CD4-positive, alpha-beta T cell treated with Interleukin-4 for 4 hours (primary cell): ENCODE measurements around the gene PCDHB8.
"Not testable (repeated sequence)": the region's sequence is repeated elsewhere in the genome, so short reads cannot be mapped to it uniquely, and the experiment has no call there.

Experiments
- DNase-seq: peaks from one replicate; pipeline ENCODE4 v3.0.0-alpha.2; 2020

The PCDHB8 gene

DNA sequence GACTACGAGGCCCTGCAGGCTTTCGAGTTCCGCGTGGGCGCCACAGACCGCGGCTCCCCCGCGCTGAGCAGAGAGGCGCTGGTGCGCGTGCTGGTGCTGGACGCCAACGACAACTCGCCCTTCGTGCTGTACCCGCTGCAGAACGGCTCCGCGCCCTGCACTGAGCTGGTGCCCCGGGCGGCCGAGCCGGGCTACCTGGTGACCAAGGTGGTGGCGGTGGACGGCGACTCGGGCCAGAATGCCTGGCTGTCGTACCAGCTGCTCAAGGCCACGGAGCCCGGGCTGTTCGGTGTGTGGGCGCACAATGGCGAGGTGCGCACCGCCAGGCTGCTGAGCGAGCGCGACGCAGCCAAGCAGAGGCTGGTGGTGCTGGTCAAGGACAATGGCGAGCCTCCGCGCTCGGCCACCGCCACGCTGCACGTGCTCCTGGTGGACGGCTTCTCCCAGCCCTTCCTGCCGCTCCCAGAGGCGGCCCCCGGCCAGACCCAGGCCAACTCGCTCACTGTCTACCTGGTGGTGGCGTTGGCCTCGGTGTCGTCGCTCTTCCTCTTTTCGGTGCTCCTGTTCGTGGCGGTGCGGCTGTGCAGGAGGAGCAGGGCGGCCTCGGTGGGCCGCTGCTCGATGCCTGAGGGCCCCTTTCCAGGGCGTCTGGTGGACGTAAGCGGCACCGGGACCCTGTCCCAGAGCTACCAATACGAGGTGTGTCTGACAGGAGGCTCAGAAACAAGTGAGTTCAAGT lies 6.7 kb downstream of the PCDHB8 start:
- not testable (repeated sequence) for DNase-seq

DNA sequence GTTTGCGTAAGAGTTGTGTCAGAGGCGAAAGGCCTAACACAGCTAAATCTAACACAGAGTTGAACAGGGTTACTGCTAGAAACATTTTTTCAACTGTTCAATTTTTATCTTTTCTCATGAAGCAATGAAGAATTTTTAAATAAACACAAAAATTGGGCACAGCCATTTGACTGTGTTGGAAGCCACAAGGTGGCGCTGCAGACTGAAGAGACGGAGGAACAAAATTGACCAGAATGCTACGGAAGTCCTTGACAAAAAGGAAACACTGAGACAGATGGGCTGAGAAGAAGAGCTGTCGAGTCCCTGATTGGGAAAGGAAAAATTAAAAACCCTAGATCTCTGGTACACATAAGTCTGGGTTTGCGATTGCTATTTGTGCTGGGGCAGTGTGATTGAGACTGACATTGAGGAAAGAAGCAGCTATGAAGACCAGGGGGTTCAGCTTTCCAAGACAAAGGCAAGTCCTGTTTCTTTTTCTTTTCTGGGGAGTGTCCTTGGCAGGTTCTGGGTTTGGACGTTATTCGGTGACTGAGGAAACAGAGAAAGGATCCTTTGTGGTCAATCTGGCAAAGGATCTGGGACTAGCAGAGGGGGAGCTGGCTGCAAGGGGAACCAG lies 9.4 kb downstream of the PCDHB8 start, which contains the start of gene PCDHB9:
Gene PCDHB9, plus strand, starts transcription at position 265 of the 616 bp plus-strand sequence. Its CDS starts 158 bp downstream, at position 423.
- peak; percentile 19 for DNase-seq

DNA sequence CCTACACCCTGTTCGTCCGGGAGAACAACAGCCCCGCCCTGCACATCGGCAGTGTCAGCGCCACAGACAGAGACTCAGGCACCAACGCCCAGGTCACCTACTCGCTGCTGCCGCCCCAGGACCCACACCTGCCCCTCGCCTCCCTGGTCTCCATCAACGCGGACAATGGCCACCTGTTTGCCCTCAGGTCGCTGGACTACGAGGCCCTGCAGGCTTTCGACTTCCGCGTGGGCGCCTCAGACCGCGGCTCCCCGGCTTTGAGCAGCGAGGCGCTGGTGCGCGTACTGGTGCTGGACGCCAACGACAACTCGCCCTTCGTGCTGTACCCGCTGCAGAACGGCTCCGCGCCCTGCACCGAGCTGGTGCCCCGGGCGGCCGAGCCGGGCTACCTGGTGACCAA lies 11.1 kb downstream of the PCDHB8 start:
- DNase-seq: not testable (repeated sequence)

DNA sequence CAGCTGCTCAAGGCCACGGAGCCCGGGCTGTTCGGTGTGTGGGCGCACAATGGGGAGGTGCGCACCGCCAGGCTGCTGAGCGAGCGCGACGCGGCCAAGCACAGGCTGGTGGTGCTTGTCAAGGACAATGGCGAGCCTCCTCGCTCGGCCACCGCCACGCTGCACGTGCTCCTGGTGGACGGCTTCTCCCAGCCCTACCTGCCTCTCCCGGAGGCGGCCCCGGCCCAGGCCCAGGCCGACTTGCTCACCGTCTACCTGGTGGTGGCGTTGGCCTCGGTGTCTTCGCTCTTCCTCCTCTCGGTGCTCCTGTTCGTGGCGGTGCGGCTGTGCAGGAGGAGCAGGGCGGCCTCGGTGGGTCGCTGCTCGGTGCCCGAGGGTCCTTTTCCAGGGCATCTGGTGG lies 11.5 kb downstream of the PCDHB8 start:
- not testable (repeated sequence) for DNase-seq

DNA sequence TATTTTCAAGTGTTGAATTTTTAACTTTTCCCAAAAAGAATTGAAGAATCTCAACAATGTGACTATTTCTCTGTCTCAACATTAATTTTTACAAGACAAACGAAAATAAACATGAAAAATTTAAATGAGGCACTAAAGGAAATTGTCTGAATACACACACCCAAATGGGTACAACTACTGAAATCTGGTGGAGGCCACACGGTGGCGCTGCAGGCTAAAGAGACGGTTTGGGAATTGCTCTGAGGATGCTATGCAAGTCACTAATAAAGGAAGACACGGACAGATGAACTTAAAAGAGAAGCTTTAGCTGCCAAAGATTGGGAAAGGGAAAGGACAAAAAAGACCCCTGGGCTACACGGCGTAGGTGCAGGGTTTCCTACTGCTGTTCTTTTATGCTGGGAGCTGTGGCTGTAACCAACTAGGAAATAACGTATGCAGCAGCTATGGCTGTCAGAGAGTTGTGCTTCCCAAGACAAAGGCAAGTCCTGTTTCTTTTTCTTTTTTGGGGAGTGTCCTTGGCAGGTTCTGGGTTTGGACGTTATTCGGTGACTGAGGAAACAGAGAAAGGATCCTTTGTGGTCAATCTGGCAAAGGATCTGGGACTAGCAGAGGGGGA lies 14.6 kb downstream of the PCDHB8 start, which contains the start of gene PCDHB10:
Gene PCDHB10, plus strand, starts transcription at position 244 of the 616 bp plus-strand sequence. Its CDS starts 200 bp downstream, at position 444.
- no peak for DNase-seq

DNA sequence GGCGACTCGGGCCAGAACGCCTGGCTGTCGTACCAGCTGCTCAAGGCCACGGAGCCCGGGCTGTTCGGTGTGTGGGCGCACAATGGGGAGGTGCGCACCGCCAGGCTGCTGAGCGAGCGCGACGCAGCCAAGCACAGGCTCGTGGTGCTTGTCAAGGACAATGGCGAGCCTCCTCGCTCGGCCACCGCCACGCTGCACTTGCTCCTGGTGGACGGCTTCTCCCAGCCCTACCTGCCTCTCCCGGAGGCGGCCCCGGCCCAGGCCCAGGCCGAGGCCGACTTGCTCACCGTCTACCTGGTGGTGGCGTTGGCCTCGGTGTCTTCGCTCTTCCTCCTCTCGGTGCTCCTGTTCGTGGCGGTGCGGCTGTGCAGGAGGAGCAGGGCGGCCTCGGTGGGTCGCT lies 16.7 kb downstream of the PCDHB8 start:
- not testable (repeated sequence) for DNase-seq

DNA sequence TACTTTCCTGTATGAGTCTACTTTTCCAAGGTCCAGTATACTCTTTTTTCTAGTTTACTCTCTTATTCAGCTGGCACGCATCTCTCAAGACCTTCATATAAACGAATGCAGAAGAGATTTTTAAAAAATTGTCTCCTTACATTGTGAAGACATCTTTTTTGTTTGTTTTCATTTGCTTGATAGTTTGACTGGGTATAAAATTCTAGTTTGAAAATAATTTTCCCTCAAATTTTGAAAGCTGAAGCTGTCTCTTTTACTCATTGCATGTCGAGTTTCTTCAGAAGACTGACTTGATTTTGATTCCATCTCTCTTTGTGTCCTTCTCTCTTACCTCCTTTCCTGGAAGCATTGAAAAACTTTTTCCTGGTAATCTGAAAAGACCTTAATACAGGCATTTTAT lies 18.8 kb downstream of the PCDHB8 start:
- no peak for DNase-seq

DNA sequence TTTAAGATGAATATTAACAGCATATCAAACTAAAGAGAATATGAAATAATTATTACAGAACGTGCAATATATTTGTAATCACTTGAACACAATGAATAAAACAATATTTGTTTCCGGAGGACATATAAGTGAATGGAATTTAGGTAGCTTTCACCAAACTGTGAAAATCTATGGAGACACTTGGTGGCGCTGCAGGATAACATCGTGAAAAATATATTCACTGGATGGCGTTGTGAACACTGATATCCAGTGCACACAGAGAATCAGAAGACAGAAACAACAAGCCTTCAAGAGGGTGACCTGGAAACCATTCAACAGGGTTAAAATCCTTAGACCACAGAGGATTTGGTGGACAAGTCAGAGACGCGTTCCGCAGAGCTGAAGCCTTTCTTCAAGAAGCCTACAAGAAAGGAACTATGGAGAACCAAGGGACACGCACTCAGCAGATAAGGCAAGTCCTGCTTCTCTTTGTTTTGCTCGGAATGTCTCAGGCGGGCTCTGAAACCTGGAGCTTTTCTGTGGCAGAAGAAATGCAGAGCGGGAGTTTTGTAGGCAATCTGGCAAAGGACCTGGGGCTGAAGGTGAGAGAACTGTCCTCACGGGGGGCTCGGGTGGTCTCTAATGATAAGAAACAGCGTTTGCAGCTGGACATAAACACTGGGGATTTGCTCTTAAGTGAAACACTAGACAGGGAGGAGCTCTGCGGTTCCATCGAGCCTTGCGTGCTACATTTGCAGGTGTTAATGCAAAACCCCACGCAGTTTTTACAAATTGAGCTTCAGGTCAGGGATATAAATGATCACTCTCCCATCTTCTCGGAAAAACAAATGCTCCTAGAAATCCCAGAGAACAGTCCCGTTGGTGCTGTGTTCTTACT lies 22.0 kb downstream of the PCDHB8 start, which contains the start of gene PCDHB11:
Gene PCDHB11, plus strand, starts transcription at position 269 of the 877 bp plus-strand sequence. Its CDS starts 148 bp downstream, at position 417.
- DNase-seq: no peak

DNA sequence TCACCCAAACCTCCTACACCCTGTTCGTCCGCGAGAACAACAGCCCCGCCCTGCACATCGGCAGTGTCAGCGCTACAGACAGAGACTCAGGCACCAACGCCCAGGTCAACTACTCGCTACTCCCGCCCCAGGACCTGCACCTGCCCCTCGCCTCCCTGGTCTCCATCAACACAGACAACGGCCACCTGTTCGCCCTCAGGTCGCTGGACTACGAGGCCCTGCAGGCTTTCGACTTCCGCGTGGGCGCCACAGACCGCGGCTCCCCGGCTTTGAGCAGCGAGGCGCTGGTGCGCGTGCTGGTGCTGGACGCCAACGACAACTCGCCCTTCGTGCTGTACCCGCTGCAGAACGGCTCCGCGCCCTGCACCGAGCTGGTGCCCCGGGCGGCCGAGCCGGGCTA lies 23.5 kb downstream of the PCDHB8 start:
- DNase-seq: not testable (repeated sequence)

DNA sequence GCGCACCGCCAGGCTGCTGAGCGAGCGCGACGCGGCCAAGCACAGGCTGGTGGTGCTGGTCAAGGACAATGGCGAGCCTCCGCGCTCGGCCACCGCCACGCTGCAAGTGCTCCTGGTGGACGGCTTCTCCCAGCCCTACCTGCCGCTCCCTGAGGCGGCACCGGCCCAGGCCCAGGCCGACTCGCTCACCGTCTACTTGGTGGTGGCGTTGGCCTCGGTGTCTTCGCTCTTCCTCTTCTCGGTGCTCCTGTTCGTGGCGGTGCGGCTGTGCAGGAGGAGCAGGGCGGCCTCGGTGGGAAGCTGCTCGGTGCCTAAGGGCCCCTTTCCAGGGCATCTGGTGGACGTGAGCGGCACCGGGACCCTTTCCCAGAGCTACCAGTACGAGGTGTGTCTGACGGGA lies 24.1 kb downstream of the PCDHB8 start:
- not testable (repeated sequence) for DNase-seq

DNA sequence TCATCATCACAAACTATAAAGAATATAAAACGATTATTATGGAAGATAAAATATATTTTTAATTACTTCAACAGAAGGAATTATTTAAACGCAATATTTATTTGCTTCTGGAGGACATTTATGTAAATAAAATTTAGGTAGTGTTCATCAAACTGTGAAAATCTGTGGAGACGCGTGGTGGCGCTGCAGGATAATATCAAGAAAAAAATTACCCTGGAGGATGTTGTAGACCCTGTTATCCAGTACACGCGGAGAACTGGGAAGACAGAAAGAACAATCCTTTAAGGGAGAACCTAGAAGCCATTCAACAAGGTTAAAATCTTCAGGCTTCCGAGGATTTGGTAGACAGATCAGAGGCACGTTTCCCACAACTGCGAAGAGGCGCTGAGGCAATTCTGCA lies 30.9 kb downstream of the PCDHB8 start, which contains the start of gene PCDHB12:
Gene PCDHB12, plus strand, starts transcription at position 242 of the 400 bp plus-strand sequence. CDS start 189 bp downstream, outside the sequence.
- DNase-seq: no peak

DNA sequence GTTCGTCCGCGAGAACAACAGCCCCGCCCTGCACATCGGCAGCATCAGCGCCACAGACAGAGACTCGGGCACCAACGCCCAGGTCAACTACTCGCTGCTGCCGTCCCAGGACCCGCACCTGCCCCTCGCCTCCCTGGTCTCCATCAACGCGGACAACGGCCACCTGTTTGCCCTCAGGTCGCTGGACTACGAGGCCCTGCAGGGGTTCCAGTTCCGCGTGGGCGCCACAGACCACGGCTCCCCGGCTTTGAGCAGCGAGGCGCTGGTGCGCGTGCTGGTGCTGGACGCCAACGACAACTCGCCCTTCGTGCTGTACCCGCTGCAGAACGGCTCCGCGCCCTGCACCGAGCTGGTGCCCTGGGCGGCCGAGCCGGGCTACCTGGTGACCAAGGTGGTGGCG lies 32.7 kb downstream of the PCDHB8 start:
- DNase-seq: not testable (repeated sequence)

DNA sequence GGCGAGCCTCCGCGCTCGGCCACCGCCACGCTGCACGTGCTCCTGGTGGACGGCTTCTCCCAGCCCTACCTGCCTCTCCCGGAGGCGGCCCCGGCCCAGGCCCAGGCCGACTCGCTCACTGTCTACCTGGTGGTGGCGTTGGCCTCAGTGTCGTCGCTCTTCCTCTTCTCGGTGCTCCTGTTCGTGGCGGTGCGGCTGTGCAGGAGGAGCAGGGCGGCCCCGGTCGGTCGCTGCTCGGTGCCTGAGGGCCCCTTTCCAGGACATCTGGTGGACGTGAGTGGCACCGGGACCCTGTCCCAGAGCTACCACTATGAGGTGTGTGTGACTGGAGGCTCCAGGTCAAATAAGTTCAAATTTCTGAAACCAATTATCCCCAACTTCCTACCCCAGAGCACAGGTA lies 33.3 kb downstream of the PCDHB8 start:
- not testable (repeated sequence) for DNase-seq

DNA sequence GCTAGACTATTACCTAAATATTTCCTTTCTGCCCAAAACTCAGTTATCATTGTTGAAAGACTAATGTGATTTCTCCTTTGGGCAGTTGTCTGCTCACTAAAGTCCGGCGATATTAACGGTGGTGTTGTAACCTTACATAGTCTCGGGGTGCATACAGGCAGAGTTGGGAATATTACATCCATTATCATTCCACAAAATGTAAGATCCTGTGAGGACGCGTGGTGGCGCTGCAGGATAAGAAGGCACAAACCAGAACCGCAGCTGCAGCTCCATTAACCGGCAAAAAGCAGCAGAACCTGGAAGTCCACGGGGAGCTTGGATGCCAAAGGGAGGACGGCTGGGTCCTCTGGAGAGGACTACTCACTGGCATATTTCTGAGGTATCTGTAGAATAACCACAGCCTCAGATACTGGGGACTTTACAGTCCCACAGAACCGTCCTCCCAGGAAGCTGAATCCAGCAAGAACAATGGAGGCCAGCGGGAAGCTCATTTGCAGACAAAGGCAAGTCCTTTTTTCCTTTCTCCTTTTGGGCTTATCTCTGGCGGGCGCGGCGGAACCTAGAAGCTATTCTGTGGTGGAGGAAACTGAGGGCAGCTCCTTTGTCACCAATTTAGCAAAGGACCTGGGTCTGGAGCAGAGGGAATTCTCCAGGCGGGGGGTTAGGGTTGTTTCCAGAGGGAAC lies 36.2 kb downstream of the PCDHB8 start, which contains the start of gene PCDHB13:
Gene PCDHB13, plus strand, starts transcription at position 264 of the 684 bp plus-strand sequence. Its CDS starts 205 bp downstream, at position 469.
- DNase-seq: not testable (repeated sequence)

DNA sequence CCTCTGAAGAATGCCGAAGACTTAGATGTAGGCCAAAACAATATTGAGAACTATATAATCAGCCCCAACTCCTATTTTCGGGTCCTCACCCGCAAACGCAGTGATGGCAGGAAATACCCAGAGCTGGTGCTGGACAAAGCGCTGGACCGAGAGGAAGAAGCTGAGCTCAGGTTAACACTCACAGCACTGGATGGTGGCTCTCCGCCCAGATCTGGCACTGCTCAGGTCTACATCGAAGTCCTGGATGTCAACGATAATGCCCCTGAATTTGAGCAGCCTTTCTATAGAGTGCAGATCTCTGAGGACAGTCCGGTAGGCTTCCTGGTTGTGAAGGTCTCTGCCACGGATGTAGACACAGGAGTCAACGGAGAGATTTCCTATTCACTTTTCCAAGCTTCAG lies 37.0 kb downstream of the PCDHB8 start:
- DNase-seq: not testable (repeated sequence)

DNA sequence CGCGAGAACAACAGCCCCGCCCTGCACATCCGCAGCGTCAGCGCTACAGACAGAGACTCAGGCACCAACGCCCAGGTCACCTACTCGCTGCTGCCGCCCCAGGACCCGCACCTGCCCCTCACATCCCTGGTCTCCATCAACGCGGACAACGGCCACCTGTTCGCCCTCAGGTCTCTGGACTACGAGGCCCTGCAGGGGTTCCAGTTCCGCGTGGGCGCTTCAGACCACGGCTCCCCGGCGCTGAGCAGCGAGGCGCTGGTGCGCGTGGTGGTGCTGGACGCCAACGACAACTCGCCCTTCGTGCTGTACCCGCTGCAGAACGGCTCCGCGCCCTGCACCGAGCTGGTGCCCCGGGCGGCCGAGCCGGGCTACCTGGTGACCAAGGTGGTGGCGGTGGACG lies 37.9 kb downstream of the PCDHB8 start:
- DNase-seq: not testable (repeated sequence)

DNA sequence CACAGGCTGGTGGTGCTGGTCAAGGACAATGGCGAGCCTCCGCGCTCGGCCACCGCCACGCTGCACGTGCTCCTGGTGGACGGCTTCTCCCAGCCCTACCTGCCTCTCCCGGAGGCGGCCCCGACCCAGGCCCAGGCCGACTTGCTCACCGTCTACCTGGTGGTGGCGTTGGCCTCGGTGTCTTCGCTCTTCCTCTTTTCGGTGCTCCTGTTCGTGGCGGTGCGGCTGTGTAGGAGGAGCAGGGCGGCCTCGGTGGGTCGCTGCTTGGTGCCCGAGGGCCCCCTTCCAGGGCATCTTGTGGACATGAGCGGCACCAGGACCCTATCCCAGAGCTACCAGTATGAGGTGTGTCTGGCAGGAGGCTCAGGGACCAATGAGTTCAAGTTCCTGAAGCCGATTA lies 38.4 kb downstream of the PCDHB8 start:
- not testable (repeated sequence) for DNase-seq

DNA sequence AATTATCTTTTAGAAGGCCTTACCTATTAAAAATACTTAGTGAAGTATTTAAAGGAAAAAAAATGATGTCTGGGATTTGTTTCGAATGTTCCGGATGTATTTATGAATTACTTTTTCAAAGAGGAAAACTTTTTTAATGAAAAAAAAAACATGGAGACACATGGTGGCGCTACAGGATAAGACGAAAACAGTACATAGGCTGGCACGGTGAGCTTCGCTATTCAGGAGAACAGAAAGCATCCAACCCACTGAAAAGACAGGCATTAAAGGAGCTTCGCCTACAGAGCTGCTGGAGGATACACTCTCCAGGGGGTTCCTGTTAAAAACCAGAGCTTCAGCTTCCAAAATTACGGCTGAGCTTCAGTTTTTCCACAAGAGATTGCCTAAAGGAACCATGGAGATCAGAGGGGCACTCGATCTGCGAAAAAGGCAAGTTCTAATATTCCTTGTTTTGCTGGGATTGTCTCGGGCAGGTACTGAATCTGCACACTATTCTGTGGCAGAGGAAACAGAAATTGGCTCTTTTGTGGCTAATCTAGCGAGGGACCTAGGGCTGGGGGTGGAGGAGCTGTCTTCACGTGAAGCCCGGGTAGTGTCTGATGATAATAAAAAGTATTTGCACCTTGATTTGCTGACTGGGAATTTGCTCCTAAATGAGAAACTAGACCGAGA lies 45.7 kb downstream of the PCDHB8 start, which contains the start of gene PCDHB14:
Gene PCDHB14, plus strand, starts transcription at position 232 of the 672 bp plus-strand sequence. Its CDS starts 163 bp downstream, at position 395.
- DNase-seq: no peak

DNA sequence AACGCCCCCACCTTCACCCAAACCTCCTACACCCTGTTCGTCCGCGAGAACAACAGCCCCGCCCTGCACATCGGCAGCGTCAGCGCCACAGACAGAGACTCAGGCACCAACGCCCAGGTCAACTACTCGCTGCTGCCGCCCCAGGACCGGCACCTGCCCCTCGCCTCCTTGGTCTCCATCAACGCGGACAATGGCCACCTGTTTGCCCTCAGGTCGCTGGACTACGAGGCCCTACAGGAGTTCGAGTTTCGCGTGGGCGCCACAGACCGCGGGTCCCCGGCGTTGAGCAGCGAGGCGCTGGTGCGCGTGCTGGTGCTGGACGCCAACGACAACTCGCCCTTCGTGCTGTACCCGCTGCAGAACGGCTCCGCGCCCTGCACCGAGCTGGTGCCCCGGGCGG lies 47.3 kb downstream of the PCDHB8 start:
- not testable (repeated sequence) for DNase-seq

DNA sequence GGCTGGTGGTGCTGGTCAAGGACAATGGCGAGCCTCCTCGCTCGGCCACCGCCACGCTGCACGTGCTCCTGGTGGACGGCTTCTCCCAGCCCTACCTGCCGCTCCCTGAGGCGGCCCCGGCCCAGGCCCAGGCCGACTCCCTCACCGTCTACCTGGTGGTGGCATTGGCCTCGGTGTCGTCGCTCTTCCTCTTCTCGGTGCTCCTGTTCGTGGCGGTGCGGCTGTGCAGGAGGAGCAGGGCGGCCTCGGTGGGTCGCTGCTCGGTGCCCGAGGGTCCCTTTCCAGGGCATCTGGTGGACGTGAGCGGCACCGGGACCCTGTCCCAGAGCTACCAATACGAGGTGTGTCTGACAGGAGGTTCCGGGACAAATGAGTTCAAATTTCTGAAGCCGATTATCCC lies 47.8 kb downstream of the PCDHB8 start:
- not testable (repeated sequence) for DNase-seq
